ENCODE measurements around the gene ZNF862.
A peak's percentile ranks its signal among the peaks of the same experiment; 100 is the strongest.

ZNF862 gene

GRCh38 chr7:149845257-149845980 is 7.2 kb downstream of the ZNF862 start:
- DNase-seq (ENCODE audit: low spot score), result no peak

DNA sequence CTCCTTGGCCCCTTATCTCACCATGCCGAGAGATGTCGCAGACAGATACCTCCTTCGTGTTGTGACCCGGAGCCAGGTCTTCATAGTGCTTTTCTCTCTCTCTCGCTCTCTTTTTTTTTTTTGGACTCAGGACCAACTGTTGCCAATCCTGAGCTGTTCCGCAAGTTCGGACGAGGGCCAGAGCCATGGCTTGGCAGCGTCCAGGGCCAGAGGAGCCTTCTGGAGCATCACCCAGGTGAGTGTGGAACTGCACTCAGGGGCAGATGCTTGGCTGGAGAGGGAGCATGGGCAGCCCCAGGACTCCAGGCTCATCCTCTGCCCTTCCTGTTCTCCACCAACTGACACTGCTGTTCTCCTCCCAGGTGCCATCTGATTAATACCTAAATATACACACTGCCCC is 7.8 kb downstream of the ZNF862 start:
- peak; percentile 68 for DNase-seq (ENCODE audit: low spot score)

DNA sequence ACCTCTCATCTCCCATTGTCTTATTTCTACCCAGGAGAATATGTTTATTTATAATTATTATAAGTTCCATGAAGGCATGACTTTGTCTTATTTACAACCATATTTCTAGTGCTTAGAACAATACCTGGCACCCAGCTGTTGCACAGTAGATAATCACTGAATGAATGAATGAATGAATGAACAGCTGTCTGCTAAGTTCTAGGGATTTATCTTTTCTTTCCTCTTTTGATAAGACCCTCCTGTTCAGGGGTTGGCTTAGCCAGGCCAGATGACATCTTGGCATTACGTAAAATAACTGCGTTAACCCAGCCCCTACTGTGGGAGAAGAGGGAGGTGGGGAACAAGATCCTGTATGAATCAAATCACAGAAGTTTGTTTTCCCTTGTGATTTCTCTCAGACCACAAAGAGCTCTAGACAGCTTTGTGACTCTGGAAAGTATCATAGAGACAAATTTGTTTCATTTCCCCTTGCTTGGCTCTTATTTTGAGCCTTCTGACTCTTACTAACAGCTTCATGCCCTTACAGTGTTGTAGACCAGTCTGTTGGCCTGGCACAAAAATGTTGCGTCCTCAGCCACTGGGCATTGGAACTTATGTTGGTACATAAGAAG is 8.4 kb downstream of the ZNF862 start:
- no peak for DNase-seq (ENCODE audit: low spot score)

DNA sequence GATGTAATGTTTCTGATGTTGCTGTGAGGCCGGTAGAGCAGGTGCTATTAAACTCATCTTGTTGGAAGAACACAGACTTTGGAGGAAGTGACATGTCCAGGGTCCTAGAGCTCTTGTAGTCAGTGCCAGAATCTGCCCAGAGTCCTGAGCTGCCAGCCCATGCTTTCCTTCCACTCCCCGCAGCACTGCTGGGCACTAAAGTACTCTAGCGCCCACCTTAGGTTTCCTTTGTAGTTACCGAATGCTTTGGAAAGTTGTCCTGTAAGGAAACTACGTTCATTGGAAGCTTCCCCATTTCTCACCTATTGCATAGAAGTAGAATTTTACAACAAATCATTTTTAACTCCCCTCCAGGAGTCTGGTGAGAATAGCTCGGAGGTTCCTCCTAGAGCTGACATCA is 11.0 kb downstream of the ZNF862 start:
- no peak for DNase-seq (ENCODE audit: low spot score)

DNA sequence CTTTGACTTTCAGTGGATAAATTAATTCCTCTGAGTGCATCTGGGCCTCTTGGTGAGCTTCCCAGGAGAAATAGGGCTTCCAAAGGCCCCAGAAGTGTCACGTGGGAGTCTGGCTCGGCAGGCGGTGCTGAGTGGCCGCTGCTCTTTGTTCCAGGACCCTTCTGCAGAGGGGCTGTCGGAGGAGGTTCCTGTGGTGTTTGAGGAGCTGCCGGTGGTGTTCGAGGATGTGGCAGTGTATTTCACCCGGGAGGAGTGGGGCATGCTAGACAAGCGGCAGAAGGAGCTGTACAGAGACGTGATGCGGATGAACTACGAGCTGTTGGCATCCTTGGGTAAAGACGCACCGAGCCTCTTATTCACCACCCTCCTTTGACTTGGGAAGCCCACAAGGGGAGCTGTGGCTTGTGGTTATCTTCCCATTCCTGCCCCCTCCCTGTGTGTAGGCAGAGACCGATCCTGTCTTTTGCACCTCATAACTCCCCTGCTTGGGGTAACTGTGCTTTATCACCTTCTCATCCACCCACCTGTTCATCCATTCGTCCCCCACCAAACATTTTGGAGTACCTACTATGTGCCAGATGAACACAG is 11.9 kb downstream of the ZNF862 start:
- no peak for DNase-seq (ENCODE audit: low spot score)

DNA sequence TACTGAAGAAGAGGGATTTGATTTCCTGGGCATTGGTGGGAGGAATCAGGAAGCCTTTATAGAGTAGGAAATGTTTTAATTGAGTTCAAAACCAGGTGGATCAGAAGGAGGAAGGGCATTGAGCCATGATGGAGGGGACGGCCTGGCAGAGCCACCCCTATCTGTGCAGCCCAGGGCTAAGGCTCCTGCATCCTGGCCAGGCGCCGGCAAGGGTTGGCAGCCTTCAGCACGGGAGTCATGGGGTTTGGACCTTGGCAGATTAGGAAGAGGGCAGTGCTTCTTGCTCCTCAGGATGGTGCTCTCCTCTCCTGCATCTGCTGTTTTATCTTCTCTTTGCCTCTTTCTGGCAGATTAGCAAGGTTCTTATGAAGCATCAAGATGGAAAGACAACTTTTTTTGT is 12.5 kb downstream of the ZNF862 start:
- DNase-seq (ENCODE audit: low spot score), result peak; percentile 66

DNA sequence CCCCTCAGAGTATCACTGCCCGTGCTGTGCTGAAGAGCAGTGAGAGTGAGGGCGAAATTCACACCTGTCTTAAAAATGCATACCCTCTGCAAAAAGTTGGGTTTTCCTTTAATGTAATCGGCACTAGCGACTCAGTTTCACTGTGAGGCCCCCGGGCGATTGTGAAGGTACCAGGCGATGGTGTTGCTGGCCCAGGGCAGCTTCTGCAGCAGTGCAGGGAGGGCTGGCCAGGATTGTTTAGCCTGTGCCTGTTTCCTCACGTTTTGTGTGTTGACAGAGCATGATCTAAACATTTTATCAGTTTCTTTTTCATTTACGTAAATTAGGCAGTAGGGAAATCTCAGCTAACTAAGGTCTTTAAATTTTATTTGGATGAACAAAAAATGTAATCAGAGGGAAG is 13.3 kb downstream of the ZNF862 start:
- DNase-seq (ENCODE audit: low spot score), result no peak

GRCh38 chr7:149853157-149853556 is 15.0 kb downstream of the ZNF862 start:
- no peak for DNase-seq (ENCODE audit: low spot score)

- DNase-seq (ENCODE audit: low spot score), result peak; percentile 89
Measured at GRCh38 chr7:149854611-149855360, 16.6 kb downstream of the ZNF862 start.

GRCh38 chr7:149855361-149856305 is 17.5 kb downstream of the ZNF862 start:
- DNase-seq (ENCODE audit: low spot score), result peak; percentile 58

GRCh38 chr7:149856583-149856982 is 18.4 kb downstream of the ZNF862 start:
- no peak for DNase-seq (ENCODE audit: low spot score)

GRCh38 chr7:149859369-149859768 is 21.2 kb downstream of the ZNF862 start:
- DNase-seq (ENCODE audit: low spot score), result no peak

GRCh38 chr7:149859876-149860275 is 21.7 kb downstream of the ZNF862 start:
- no peak for DNase-seq (ENCODE audit: low spot score)

GRCh38 chr7:149860821-149861727 is 22.9 kb downstream of the ZNF862 start:
- DNase-seq (ENCODE audit: low spot score), result no peak

- no peak for DNase-seq (ENCODE audit: low spot score)
Measured at GRCh38 chr7:149861728-149862045, 23.5 kb downstream of the ZNF862 start.

GRCh38 chr7:149862156-149862555 is 24.0 kb downstream of the ZNF862 start:
- DNase-seq (ENCODE audit: low spot score), result no peak

DNA sequence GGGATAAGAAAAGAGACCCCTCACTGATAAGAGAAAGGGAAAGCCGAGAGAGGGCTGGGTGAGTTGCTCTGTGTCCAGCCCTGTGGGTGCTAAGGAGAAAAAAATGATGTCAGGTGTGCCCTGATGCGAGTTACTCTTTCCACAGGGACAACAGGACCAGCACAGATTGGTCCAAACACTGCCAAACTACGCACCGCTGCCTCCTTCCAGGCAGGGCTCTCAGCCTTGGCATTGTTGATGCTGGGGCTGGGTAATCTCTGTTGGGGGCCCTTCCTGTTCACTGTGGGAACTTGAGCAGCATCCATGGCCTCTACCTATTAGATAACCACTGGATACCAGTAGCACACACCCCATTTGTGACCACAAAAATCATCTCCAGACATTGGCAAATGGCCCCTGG is 25.3 kb downstream of the ZNF862 start:
- DNase-seq (ENCODE audit: low spot score), result no peak

- no peak for DNase-seq (ENCODE audit: low spot score)
Measured at GRCh38 chr7:149864023-149864422, 25.8 kb downstream of the ZNF862 start.

- DNase-seq (ENCODE audit: low spot score), result no peak
Measured at GRCh38 chr7:149864751-149865150, 26.6 kb downstream of the ZNF862 start.

GRCh38 chr7:149865437-149865836 is 27.3 kb downstream of the ZNF862 start:
- no peak for DNase-seq (ENCODE audit: low spot score)
